HK-2 (cell line): ENCODE results near the gene TBC1D14.

ENCODE experiments used
- DNase-seq: peaks from one replicate; pipeline ENCODE4 v3.0.0-alpha.2; 2018; ENCODE audit not compliant: unreplicated experiment

The TBC1D14 gene, protein sequence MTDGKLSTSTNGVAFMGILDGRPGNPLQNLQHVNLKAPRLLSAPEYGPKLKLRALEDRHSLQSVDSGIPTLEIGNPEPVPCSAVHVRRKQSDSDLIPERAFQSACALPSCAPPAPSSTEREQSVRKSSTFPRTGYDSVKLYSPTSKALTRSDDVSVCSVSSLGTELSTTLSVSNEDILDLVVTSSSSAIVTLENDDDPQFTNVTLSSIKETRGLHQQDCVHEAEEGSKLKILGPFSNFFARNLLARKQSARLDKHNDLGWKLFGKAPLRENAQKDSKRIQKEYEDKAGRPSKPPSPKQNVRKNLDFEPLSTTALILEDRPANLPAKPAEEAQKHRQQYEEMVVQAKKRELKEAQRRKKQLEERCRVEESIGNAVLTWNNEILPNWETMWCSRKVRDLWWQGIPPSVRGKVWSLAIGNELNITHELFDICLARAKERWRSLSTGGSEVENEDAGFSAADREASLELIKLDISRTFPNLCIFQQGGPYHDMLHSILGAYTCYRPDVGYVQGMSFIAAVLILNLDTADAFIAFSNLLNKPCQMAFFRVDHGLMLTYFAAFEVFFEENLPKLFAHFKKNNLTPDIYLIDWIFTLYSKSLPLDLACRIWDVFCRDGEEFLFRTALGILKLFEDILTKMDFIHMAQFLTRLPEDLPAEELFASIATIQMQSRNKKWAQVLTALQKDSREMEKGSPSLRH

DNA sequence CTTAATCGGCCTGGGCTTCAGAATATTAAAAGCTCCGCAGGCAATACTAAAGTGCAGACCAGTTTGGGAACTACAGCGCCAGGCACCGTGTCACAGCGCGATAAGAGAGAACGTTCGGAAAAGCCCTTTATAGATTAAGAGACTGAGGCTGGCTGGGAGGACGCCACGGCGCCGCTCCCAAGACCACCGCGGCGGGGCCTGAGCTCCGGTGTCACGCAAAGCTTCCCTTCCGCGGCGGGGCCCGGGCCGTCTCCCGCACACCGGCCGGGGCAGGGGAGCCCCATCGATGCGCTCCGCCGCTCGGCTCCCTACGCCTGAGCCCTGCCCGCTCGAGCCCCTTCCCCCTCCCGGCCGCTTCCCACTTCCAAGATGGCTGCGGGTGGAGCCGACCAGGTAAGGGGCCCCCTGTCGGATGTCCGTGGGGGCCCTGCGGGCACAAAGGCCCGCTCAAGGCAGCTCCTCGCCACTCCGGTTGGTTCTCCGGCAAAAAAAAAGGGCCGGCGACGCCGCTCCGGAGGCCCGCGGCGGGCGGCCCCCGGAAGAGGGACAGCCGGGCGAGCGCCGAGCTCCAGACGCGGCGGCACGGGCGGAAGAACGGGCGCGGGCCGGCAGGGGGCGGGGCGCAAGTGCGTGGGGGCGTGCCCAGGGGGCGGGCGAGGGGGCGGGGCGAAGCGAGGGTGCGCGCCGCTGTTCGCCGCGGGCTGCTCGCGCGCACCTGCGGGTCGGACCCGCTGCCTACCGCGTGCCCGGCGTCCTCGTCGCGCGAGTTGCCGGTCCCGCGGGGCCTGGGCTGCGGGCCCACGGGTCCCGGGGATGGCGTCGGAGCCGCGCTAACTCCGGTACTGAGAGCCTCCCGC lies at the start of gene TBC1D14:
TBC1D14 (plus strand) TSS at position 714 of the 857 bp plus-strand sequence. CDS start 13,564 bp downstream, outside the sequence.
- DNase-seq: peak; percentile 88

DNA sequence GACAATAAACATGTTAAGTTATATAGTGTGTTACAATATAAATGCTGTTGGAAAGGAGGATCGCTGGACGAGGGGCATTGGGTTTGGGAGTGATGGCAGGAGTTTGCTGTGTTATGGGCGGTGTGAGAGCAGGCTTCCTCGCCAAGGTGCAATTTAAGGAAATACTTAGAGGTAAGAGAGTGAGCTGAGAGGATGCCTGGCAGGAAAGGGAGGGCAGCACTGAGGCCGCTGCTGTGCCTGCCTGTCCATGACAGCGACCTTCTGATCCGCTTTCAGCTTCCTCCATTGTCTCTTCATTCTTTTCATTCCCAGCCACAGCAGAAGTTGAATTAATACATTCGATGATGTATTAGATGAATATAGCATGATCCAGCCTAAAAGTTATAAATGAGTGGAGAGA lies 41.2 kb upstream of the TBC1D14 start:
- DNase-seq: no peak

DNA sequence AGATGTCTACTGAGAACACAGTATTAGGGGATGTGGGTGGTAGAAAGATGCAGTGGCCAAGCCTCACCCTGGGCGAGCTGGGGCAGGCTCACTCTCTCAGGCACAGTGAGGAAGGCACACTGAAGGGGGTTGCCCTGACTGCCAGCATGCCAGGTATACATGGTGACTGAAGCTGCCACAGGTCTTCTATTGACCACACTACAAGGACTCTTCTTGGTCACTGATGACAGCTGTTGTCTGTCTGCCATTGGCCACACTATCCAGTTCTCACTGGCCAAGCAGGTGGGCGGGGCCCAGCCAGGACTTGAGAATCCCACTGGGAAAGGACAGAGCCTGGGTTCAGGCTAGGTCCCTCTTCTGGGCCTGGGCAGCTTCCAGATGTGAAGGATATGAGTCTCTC lies 39.7 kb upstream of the TBC1D14 start:
- no peak for DNase-seq

DNA sequence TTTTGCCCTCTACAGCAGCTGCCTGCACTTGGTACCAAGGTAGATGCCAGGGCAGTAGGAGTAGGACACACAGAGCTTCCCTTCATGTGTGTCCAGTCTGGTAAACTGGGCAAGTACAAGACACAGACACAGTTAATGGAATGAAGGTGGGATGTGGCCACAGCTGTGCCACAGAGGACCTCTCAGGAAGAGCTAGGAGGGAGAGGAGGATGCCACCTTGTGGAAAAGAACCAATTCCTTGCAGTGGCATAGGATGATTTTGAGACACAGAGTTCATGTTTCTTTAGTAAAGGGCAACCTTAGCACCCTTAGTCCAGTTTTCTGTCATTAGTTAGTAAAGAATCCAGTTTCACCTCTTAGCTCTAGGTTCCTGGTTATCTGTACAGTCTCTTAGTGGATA lies 36.3 kb upstream of the TBC1D14 start:
- DNase-seq: no peak

DNA sequence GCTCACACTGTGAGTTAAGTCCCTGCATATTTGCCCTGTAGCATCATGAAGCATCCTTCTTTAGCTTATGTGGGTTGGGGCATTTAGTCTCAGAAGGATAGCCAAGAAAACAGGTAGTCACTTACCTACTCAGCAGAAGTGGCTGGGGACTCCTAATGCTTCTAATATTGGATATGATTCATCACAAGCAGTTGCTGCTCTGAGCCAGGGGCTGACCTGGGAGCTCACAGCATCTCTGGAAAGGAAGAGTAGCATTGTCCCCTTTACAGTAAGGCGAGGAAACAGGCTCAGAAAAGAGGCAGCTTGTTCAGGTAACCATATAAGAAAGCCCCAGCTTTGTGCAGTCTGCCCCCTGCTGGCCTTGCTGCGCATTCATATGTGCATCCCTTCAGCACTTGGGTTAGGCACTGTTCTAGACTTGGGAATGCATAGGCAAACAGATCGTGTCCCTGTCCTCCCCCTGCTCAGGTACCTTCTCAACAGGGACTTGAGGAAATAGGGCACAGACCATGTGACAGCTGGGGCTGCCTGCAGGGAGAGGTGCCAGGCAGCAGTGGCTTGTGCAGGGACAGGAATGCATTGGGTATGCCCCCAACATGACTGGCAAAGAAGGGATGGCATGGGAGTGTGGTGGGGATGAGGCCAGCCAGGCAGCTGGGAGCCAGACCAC lies 35.7 kb upstream of the TBC1D14 start:
- DNase-seq: peak; percentile 59

DNA sequence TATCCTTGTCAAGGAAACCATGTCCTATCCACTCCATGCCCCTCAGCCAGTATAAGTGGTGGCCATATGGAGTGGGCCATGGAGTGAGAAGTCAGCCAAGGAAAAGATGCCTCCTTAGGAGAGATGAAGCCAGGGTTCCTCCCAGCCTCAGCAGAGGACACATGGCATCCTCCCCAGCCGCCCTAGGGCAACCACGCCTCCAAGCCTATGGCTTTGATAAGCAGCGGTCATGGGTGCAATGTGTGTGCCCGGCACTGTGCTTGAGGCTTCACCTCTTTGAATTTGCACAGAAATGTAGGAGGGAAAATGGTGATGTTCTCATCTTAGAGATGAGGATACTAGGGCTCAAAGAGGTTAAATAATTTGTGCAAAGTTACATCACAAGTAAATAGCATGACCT lies 34.6 kb upstream of the TBC1D14 start:
- no peak for DNase-seq

DNA sequence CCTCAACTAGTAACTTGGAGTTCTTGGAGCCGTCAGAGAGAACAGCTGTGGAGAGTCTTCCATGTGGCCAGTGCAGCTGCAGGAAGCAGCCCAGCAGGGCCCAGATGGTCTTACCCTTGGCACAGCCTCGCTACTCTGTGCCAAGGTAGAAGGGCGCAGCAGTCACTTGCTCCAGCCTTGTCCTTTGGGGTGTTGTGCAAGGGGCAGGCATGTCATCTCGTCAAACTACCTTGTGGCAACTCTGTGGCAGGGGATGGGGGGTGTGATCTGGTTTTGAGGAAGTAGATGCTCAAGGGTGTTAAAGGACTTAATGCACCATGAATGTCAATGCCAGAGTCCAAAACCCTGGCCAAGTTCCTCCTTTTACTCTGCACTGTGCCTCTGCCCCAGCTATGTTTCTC lies 34.2 kb upstream of the TBC1D14 start:
- DNase-seq: no peak

DNA sequence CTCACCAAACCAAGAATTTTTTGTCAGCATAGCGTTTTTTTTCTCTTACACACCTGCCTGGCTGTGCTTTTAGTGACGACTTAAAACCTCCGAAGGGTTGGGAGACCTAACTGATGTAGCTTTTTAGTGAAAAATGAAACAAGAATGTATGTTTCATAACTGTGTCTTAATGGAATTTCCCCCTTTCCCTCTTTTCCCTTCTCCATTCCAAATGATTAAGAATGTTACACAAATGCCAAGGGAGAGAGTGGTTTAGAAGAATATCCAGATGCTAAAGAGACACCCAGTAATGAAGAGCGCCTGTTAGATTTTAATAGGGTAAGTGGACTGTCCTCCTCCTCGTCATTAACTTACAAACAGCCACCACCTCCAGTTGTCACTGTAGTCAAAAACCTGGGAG lies 33.2 kb upstream of the TBC1D14 start:
- no peak for DNase-seq

DNA sequence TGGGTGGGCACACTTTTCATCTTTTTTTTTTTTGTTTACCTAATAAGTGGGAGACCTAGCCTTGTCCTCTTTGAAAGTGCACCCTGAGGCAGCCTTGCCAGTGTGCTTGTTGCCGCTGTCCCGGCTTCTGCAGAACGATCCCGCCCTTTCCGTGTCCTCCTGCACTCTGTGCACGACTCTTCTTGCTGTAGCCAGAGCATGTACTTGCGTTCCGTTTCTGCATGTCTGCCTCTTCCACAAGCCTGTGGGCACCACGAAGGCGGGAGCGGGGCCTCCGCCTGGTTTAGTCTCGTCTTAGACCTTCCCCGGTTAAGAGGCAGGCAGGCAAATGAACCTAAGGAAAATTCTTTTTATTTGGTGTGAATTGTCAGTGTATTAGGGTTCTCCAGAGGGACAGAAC lies 32.6 kb upstream of the TBC1D14 start:
- no peak for DNase-seq

DNA sequence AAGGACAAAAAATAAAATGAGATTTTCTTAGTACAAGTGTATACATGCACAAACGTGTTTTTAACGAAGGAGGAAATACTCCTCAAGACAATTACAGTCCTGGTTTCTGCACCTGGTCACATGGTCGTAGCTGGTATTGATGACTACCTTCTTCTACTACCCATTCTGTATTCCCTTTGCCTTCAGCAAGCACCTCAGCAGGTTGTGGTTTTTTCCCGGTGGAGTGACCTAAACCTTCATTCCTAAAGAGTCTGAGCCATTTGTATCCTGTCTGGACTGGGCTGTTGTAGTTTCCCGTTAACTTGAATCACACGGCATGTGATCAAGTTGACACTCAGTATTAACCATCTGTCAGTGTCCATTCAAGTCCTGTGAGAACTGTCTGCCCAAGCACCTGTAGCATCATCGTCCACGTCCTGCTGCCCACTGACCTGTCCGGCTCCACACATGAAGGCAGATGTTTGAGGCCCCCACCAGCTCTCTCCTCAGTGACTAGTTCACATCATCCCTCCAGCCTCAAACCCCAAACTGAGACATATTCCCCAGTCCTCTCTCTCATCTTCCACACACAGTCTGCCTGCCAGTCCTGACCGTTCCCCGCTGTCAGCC lies 31.1 kb upstream of the TBC1D14 start:
- DNase-seq: no peak

DNA sequence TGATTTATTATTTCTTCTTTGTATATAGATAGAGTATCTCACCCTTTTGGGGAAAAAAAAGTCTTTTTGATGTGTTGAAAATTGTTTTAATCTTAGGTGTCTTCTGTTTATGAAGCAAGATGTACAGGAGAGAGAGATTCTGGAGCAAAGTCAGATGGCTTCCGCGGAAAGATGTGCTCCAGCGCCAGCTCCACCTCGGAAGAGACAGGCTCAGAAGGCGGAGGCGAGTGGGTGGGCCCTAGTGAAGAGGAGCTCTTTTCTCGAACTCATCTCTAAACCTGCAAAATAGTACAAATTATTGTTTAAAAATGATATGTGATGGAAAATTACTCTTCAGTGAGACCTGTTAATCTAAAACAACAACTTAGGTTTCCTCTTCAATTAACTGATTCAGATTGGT lies 28.9 kb upstream of the TBC1D14 start:
- DNase-seq: no peak

DNA sequence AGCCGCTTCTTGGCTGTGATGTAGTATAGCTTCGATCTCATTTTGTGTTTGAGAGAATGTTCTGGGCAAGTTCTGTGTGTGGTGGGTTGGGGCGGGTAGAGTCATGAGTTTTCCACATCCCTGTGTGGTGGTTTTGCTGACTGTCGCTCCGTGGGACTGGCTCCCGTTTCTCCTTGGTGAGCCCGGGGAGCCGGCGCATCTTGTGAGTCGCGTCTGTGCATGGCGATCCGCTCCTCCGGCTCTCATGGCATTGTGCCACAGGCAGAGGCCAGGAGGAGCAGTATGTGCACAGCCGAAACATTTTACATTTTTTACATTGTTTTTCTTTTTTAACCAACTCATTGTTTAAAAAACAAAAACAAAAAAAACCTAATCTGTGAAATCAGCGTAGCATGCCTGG lies 27.7 kb upstream of the TBC1D14 start:
- no peak for DNase-seq

DNA sequence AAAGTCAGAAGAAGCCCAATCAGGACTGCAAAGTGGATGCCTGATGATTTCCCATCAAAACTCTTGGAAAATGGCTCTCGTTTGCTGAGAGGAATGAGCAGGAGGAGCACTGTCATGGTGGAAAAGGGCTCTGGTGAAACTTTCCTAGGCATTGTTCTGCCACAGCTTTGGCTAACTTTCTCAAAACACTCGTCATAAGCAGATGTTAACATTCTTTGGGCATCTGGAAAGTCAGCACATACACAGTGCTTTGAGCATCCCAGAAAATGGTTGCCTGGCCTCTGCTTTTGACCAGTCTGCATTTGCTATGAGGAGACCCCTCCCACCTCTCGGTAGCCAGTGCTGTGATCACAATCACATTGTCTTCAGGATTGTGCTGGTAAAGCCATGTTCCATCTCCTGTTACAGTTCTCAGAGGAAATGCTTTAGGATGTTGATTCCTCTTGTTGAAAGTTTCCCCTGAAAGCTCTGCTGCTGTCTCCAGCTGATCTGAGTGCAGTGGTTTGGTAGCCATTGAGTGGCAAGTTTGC lies 25.2 kb upstream of the TBC1D14 start:
- no peak for DNase-seq

DNA sequence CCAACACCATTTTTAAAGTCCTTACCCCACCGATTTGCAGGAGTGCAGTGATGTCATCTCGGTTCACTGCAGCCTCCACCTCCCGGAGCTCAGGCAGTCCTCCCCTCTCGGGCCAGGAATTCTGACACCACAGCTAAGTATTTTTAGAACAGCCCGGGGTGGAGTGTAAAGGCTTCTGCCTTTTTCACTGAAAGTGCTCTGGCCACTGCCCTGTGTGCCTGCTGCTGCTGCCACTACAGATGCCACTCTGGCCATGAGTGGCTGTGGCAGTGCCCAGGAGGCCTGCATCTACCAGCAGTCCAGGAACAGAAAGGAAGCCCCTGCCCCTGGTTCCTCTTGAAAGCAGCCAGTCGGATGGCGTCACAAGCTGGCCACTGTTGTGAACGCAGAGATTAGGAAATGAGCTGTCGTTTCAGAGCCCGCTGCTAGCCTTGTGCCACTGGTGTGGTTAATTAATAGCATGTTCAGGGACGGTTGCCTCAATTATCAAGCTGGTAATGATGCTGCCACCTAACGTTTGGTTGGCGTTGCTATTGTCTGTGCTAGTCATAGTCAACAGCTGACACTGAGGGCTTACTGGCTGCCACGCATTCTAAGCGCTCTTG lies 23.6 kb upstream of the TBC1D14 start:
- peak; percentile 76 for DNase-seq

DNA sequence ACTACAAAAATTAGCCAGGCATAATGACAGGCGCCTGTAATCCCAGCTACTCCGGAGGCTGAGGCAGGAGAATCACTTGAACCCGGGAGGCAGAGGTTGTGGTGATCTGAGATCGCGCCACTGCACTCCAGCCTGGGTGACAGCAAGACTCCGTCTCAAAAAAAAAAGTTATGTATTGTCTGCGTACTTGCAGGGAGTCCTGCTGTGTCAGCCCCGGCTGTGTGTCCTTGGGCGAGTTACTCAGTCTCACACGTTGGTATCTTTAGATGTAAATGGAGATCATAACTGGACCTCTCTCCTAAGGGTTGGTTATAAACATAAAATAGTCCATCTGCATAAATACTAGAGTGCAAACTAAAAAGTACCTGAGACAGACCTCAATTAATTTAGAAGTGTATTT lies 22.7 kb upstream of the TBC1D14 start:
- no peak for DNase-seq

DNA sequence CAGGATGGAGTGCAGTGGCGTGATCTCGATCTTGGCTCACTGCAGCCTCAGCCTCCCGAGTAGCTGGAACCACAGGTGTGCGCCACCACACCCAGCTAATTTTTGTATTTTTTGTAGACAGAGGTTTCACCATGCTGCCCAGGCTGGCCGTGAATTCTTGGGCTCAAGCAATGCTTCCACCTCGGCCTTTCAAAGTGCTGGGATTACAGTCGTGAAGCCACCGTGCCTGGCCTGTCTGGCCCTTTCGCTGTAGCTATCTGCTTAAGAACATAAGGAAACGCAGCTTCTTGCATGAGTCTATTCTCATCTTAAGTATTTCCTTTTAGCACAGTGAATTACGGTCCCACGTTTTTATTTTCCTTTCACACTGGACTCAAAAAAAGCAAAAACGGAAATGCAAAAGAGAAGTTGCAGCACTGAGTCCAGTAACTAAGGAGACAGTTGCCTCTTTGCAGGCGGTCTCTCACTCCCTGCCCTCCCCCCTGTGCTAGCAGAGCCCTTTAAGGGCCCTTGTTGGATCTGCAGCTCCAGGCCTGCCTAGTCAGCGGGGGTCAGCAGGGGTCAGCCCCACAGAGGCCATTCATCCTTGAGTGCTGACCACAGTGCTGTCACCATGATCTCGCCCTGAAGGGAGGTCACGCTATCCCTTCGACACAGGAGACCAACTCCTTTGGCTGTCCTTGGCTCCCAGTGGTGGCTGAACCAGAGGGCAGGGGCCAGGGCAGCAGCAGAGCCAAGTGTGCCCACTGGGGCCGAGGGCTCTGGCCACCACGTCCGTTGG lies 21.8 kb upstream of the TBC1D14 start:
- no peak for DNase-seq

DNA sequence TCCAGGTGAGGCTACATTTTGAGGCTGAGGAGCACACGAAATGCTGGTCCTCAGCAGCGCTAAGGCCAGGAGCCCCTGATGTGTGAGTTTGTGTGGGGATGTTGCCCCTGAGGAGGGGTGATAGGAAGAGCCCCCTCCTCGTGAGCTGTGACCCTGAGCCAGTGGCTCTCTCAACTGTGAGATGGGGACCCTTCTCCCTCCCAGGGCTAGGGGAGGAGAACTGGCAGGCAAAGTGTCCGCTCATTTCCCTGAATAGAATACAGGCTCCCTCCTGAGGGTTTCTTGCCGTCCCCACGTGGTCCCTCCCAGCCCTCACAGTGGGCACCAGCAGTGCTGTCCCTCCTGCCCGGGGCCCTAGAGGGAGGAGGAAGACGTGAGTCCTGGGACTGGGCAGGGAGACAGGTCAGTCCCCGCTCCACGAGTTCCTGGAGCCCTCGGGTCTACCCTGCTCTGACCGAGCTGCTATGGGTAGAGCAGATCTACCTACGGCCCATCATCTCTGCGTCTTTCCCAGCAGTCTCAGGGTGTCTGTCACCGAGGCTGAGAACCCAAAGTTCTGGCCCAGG lies 21.0 kb upstream of the TBC1D14 start:
- no peak for DNase-seq

DNA sequence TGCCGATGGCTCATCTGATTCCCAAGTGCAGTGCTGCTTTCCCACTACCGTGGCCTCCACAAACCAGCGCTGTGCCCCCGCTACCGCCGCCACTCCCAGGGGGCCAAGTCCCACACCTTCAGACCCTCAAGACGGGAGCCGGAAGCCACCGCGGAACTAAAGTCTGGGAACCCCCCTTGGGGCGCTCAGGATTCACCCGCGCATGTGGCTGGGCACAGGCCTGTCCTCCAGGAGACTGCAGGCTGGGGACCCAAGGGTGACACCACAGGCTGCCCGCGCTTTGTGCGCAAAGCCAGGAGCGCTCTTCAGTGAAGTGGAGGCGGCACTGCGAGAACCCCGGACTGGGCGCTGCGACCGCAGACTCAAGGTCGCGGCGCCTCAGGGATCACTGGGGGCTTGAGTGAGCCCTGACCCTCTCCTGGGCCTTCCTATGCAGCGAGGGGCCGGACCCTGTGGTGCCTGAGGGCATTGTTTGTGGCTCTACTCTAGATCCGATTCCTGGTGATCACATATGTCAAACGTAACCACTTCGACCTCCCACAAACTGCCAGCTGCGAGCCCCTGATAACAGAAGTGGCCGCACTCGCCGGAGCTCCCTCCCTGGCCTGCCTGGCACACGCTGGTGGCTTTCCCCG lies 20.4 kb upstream of the TBC1D14 start:
- no peak for DNase-seq

DNA sequence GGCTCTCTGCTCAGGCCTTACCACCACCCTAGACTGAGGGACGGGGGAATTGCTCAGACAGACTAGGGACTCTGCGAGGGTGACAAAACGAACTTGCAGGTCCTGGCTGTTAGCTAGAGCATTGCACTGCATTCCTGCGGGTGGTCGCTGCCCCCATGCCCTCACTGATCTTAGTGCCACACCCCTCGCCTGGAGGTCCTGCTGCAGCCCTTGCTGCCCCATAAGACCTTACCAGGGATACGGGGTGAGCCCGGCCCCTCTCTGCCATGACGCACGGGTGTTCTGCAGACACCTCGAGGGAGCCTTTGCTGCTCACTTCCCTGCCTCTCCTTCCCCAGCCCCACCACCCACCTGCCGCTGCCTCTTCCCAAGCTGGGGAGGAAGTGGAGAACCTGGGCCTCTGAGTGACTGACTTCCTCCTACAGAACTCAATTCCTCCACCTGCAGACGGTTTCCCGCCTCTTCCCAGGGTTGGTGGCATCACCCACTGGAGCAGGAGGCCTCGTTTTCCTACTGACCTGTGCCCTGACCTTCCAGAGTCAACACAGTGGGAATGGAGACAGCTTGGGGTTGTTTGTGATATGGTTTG lies 19.8 kb upstream of the TBC1D14 start:
- no peak for DNase-seq
